ENCODE data around the gene CEMIP. TPM values are rescaled to one million over a fixed set of nuclear protein-coding genes. Genes with fewer than 3 reads are reported as not detected.
"Not testable (repeated sequence)": the region's sequence is repeated elsewhere in the genome, so short reads cannot be mapped to it uniquely, and the experiment has no call there.

CEMIP gene
- total and polyA plus RNA-seq, 9 donors = 0.93 to 3.0 (median 2.3) TPM

DNA sequence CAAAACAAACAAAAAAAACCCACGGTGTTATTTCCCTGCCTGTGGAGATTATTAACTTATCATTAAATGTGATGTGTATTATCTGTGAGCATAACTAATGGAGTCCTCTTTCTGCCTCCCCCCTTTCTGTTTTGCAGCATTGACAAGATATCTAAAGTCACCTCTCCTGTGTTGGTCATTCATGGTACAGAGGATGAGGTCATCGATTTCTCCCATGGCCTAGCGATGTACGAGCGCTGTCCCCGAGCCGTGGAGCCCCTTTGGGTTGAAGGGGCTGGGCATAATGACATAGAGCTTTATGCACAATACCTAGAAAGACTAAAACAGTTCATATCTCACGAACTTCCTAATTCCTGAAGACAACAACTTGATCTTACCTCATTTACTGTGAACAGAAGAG is 25.2 kb upstream of the CEMIP start:
- H3K36me3 ChIP-seq (ENCODE audit: control insufficient read depth, insufficient read depth, low read length) = peaks cover 2% of the 10 kb centered on the region
- no peaks in the 10 kb centered on the region for H3K9me3 ChIP-seq (replicated peaks; ENCODE audit: control insufficient read depth, low read depth, low read length)
- no CpG with 5 or more reads among the region's 8 CpGs for WGBS (ENCODE audit: insufficient coverage)
- DNase-seq = no peak
- H3K4me1 ChIP-seq (ENCODE audit: control insufficient read depth, insufficient read depth, low read length) = no peaks in the 10 kb centered on the region
- no peaks in the 10 kb centered on the region for H3K27me3 ChIP-seq (ENCODE audit: control insufficient read depth, insufficient read depth, low read length)
- no peak overlapping the region for H3K4me3 ChIP-seq (ENCODE audit: low read length)
- no peak overlapping the region for H3K27ac ChIP-seq (ENCODE audit: low read length)

GRCh38 chr15:80755885-80756284 is 23.3 kb upstream of the CEMIP start:
- H3K4me3 ChIP-seq (ENCODE audit: low read length) = no peak overlapping the region
- no peak for DNase-seq
- H3K27ac ChIP-seq (ENCODE audit: low read length) = no peak overlapping the region
- no peaks in the 10 kb centered on the region for H3K9me3 ChIP-seq (replicated peaks; ENCODE audit: control insufficient read depth, low read depth, low read length)
- H3K4me1 ChIP-seq (ENCODE audit: control insufficient read depth, insufficient read depth, low read length) = no peaks in the 10 kb centered on the region
- no peaks in the 10 kb centered on the region for H3K27me3 ChIP-seq (ENCODE audit: control insufficient read depth, insufficient read depth, low read length)
- H3K36me3 ChIP-seq (ENCODE audit: control insufficient read depth, insufficient read depth, low read length) = peaks cover 2% of the 10 kb centered on the region
- WGBS (ENCODE audit: insufficient coverage) = 61% methylated on average over 2 of the region's 3 CpGs

DNA sequence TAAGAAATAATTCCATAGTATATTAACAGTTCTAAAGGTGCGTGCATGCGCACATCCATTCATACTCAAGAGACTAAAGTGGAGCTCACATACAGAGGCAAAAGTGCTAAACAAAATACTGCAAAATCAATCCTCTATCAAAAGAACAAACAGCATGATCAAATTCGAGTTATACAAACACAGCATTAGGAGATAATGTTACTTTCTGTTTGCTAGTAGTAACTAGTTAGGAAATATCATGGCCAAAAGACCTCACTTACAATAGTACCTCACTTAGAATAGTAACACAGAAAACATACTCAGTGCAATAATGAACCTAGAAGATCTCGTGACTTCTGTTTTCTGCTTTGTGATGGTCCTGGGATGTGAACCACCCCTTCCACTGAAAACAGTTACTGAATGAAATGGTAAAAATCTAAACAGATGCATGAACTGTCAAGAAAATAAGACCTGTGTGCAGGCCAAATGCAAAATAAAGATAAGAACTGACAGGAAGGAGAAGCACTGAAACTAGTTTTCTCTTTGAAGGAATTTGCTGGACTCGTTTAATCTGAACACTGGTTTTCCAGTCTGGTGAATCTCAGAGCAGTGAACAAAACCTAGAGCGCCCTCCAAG is 20.9 kb upstream of the CEMIP start:
- no peak overlapping the region for H3K4me3 ChIP-seq (ENCODE audit: low read length)
- no peaks in the 10 kb centered on the region for H3K9me3 ChIP-seq (replicated peaks; ENCODE audit: control insufficient read depth, low read depth, low read length)
- H3K4me1 ChIP-seq (ENCODE audit: control insufficient read depth, insufficient read depth, low read length) = no peaks in the 10 kb centered on the region
- 79% methylated on average over 2 of the region's 6 CpGs for WGBS (ENCODE audit: insufficient coverage)
- no peak for DNase-seq
- H3K27me3 ChIP-seq (ENCODE audit: control insufficient read depth, insufficient read depth, low read length) = no peaks in the 10 kb centered on the region
- H3K36me3 ChIP-seq (ENCODE audit: control insufficient read depth, insufficient read depth, low read length) = peaks cover 2% of the 10 kb centered on the region
- H3K27ac ChIP-seq (ENCODE audit: low read length) = no peak overlapping the region

GRCh38 chr15:80760960-80761359 is 18.2 kb upstream of the CEMIP start:
- 63% methylated on average over 1 of the region's 4 CpGs for WGBS (ENCODE audit: insufficient coverage)
- DNase-seq = peak; percentile 27

DNA sequence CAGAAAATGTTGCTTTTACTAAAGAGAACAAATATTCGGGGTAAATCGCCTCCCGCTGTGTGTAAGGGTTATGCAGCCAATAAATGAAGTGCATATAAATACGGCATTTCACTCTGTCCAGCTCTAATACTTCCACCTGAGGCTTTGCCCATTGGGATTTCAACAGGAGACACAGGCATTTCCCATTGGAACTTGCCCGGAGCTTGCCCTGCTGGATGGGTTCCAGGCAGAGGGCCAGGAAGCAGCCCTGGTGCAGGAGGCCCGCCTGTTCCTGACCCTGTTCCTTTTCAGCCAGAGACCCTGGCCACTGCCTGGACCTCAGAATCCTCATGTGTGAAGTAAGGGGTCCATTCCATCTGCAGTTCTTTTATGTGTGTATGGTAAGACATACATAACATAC is 17.4 kb upstream of the CEMIP start:
- no peak overlapping the region for H3K4me3 ChIP-seq (ENCODE audit: low read length)
- no peak for DNase-seq
- no peak overlapping the region for H3K27ac ChIP-seq (ENCODE audit: low read length)
- H3K4me1 ChIP-seq (ENCODE audit: control insufficient read depth, insufficient read depth, low read length) = no peaks in the 10 kb centered on the region
- H3K36me3 ChIP-seq (ENCODE audit: control insufficient read depth, insufficient read depth, low read length) = no peaks in the 10 kb centered on the region
- H3K9me3 ChIP-seq (replicated peaks; ENCODE audit: control insufficient read depth, low read depth, low read length) = no peaks in the 10 kb centered on the region
- 96% methylated on average over 3 of the region's 6 CpGs for WGBS (ENCODE audit: insufficient coverage)
- no peaks in the 10 kb centered on the region for H3K27me3 ChIP-seq (ENCODE audit: control insufficient read depth, insufficient read depth, low read length)

More at GRCh38 chr15:80760960-80761359, 18.2 kb upstream of the CEMIP start:
- Histone ChIP-seq H3K4me3 (ENCODE audit: low read length) (no peak overlapping the region), H3K4me1 (ENCODE audit: control insufficient read depth, insufficient read depth, low read length) (no peaks in the 10 kb centered on the region), H3K36me3 (ENCODE audit: control insufficient read depth, insufficient read depth, low read length) (no peaks in the 10 kb centered on the region), H3K27me3 (ENCODE audit: control insufficient read depth, insufficient read depth, low read length) (no peaks in the 10 kb centered on the region), H3K9me3 (replicated peaks; ENCODE audit: control insufficient read depth, low read depth, low read length) (no peaks in the 10 kb centered on the region), H3K27ac (ENCODE audit: low read length) (no peak overlapping the region)

DNA sequence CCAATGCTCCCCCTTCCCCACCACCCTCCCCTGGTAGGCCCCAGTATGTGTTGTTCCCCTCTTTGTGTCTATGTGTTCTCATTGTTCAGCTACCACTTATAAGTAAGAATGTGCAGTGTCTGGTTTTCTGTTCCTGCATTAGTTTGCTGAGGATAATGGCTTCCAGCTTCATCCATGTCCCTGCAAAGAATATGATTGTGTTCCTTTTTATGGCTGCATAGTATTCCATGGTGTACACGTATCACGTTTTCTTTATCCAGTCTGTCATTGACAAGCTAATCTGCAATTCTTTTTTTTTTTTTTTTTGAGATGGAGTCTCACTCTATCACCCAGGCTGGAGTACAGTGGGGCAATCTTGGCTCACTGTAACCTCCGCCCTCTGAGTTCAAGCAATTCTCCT is 15.9 kb upstream of the CEMIP start:
- WGBS (ENCODE audit: insufficient coverage) = no CpG with 5 or more reads among the region's 3 CpGs
- not testable (repeated sequence) for H3K4me1 ChIP-seq (ENCODE audit: control insufficient read depth, insufficient read depth, low read length)

GRCh38 chr15:80764535-80764934 is 14.6 kb upstream of the CEMIP start:
- H3K9me3 ChIP-seq (replicated peaks; ENCODE audit: control insufficient read depth, low read depth, low read length) = no peaks in the 10 kb centered on the region
- H3K36me3 ChIP-seq (ENCODE audit: control insufficient read depth, insufficient read depth, low read length) = no peaks in the 10 kb centered on the region
- no peak overlapping the region for H3K27ac ChIP-seq (ENCODE audit: low read length)
- 43% methylated on average over 2 of the region's 3 CpGs for WGBS (ENCODE audit: insufficient coverage)
- no peak for DNase-seq
- no peaks in the 10 kb centered on the region for H3K27me3 ChIP-seq (ENCODE audit: control insufficient read depth, insufficient read depth, low read length)
- no peaks in the 10 kb centered on the region for H3K4me1 ChIP-seq (ENCODE audit: control insufficient read depth, insufficient read depth, low read length)
- no peak overlapping the region for H3K4me3 ChIP-seq (ENCODE audit: low read length)

More for the DNA sequence above, 15.9 kb upstream of the CEMIP start:
- not testable (repeated sequence) for H3K36me3 ChIP-seq (ENCODE audit: control insufficient read depth, insufficient read depth, low read length); H3K27ac ChIP-seq (ENCODE audit: low read length); H3K4me3 ChIP-seq (ENCODE audit: low read length); H3K9me3 ChIP-seq (replicated peaks; ENCODE audit: control insufficient read depth, low read depth, low read length); H3K27me3 ChIP-seq (ENCODE audit: control insufficient read depth, insufficient read depth, low read length); DNase-seq

DNA sequence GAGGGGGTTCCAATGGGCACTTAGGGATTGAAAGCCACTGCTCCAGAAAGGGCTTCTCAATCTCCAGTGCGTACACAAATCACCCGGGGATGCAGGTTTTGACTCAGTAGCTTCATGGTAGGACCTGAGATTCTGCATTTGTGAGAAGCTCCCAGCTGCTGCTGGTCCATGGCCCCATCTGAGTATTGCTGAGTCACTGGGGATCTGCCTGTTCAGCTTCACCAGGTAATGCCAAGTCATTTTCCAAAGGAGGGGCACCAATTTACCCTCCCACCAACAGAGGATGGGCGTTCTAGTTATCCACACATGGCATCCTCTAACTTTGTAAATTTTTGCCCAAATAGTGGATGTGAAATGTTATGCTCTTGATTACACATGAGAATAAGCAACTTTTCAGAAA is 12.9 kb upstream of the CEMIP start:
- Histone ChIP-seq H3K9me3 (replicated peaks; ENCODE audit: control insufficient read depth, low read depth, low read length) (no peaks in the 10 kb centered on the region), H3K36me3 (ENCODE audit: control insufficient read depth, insufficient read depth, low read length) (no peaks in the 10 kb centered on the region), H3K27me3 (ENCODE audit: control insufficient read depth, insufficient read depth, low read length) (no peaks in the 10 kb centered on the region), H3K4me1 (ENCODE audit: control insufficient read depth, insufficient read depth, low read length) (no peaks in the 10 kb centered on the region), H3K4me3 (ENCODE audit: low read length) (no peak overlapping the region), H3K27ac (ENCODE audit: low read length) (no peak overlapping the region)
- WGBS (ENCODE audit: insufficient coverage) = 91% methylated on average over 2 of the region's 3 CpGs
- no peak for DNase-seq

DNA sequence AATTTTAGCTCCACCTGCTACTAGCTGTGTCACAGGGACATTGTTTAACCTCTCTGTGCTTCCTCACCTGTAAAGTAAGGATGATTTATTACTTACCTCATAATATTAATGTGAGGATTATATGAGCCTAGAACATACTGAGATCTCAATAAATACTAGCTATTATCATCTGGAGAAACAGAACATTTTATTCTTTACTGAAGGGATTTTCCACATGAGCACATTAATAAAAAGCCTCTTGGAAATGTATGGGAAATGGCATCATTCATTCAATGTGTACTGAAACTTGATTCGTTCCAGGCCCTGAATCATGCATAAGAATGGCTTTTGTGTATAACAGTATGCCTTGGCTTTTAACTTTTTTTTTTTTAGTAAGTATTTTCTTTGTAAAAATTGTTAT is 11.0 kb upstream of the CEMIP start:
- Histone ChIP-seq H3K4me3 (ENCODE audit: low read length) (no peak overlapping the region), H3K9me3 (replicated peaks; ENCODE audit: control insufficient read depth, low read depth, low read length) (no peaks in the 10 kb centered on the region), H3K4me1 (ENCODE audit: control insufficient read depth, insufficient read depth, low read length) (no peaks in the 10 kb centered on the region), H3K27me3 (ENCODE audit: control insufficient read depth, insufficient read depth, low read length) (no peaks in the 10 kb centered on the region), H3K27ac (ENCODE audit: low read length) (no peak overlapping the region), H3K36me3 (ENCODE audit: control insufficient read depth, insufficient read depth, low read length) (no peaks in the 10 kb centered on the region)
- DNase-seq = no peak
- WGBS (ENCODE audit: insufficient coverage) = no CpG with 5 or more reads among the region's 1 CpG

- Histone ChIP-seq H3K27me3 (ENCODE audit: control insufficient read depth, insufficient read depth, low read length) (no peaks in the 10 kb centered on the region), H3K4me3 (ENCODE audit: low read length) (no peak overlapping the region), H3K27ac (ENCODE audit: low read length) (no peak overlapping the region), H3K36me3 (ENCODE audit: control insufficient read depth, insufficient read depth, low read length) (no peaks in the 10 kb centered on the region), H3K4me1 (ENCODE audit: control insufficient read depth, insufficient read depth, low read length) (no peaks in the 10 kb centered on the region), H3K9me3 (replicated peaks; ENCODE audit: control insufficient read depth, low read depth, low read length) (no peaks in the 10 kb centered on the region)
- 95% methylated on average over 4 of the region's 7 CpGs for WGBS (ENCODE audit: insufficient coverage)
- no peak for DNase-seq
These were observed 9.9 kb upstream of the CEMIP start for GRCh38 chr15:80769153-80769828.
